ENCODE data around the gene MESD. TPM values are rescaled to one million over a fixed set of nuclear protein-coding genes. Genes with fewer than 3 reads are reported as not detected.
"Not testable (repeated sequence)": the region's sequence is repeated elsewhere in the genome, so short reads cannot be mapped to it uniquely, and the experiment has no call there.

The MESD gene
- total RNA-seq, 2 donors from 2014 or later = 22.0 to 28.4 TPM

DNA sequence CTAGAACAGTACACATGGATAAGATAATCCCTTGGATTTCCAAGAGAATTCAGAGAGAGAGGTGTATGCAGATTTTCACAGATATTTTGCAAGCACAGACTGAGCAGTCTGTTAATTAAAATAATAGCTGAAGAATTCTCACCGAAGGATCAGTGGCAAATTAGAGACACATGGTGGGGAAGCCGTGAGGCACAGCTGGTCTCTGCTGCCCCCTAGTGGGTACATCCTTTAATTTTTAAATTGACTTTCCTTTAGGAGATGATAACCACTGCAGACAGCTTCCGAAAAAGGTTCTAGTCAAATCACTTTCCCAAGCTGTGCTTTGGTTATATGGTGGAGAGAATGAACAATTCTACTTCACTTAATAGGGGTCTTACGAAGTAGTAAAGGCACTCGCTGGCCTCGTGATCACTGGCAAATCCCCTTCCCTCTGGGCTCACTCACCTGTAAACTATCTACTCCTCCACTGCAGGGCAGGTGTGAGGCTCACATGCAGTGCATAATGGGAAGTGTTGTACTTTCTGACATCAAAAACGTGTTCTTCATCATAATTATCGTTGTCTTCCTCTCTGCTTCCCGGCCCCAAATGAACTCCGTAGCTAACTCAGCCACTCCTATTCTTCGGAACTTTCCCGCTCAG lies 19.5 kb downstream of the MESD start:
- no peak overlapping the region for H3K4me3 Mint-ChIP-seq
- H3K9me3 Mint-ChIP-seq = no peaks in the 10 kb centered on the region
- peaks cover 15% of the 10 kb centered on the region for H3K4me1 Mint-ChIP-seq
- H3K36me3 Mint-ChIP-seq (ENCODE audit: low read depth) = peaks cover 73% of the 10 kb centered on the region
- H3K27ac Mint-ChIP-seq = peak overlapping the region; percentile 33
- H3K27me3 Mint-ChIP-seq = no peaks in the 10 kb centered on the region
- peak; percentile 65 for ATAC-seq (replicated peaks)

GRCh38 chr15:80969316-80969715 lies 20.3 kb downstream of the MESD start:
- Mint-ChIP-seq H3K27me3 (no peaks in the 10 kb centered on the region), H3K27ac (no peak overlapping the region), H3K36me3 (ENCODE audit: low read depth) (peaks cover 73% of the 10 kb centered on the region), H3K4me3 (no peak overlapping the region), H3K4me1 (peaks cover 15% of the 10 kb centered on the region), H3K9me3 (no peaks in the 10 kb centered on the region)
- ATAC-seq (replicated peaks) = no peak

DNA sequence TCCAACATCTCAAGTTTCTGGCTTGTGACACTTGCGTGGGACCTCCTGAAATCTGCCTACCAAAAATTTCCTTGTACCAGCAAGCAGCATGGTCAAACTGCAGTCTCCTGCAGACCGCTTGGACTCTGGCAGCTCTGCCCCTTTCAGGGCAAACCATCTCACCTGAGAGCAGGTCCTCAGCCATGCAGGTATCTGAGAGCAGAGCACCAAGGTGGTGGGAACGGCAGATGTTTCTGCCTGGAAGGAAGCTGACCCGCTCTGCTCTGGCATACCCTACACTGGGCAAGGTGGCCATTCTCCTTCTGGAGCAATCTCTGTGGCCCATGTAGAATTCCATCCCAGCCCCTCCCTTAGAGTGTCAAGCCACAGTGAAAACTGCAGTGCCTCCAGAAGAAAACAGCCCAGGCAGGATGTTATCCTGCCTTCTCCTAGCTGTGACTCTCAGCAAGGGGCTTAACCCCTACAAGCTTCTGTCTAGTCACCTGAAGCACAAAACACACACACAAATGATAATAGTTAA lies 21.6 kb downstream of the MESD start:
- no peaks in the 10 kb centered on the region for H3K27me3 Mint-ChIP-seq
- H3K9me3 Mint-ChIP-seq = no peaks in the 10 kb centered on the region
- H3K27ac Mint-ChIP-seq = no peak overlapping the region
- peaks cover 15% of the 10 kb centered on the region for H3K4me1 Mint-ChIP-seq
- ATAC-seq (replicated peaks) = no peak
- peaks cover 80% of the 10 kb centered on the region for H3K36me3 Mint-ChIP-seq (ENCODE audit: low read depth)
- no peak overlapping the region for H3K4me3 Mint-ChIP-seq

GRCh38 chr15:80967451-80967850 lies 22.2 kb downstream of the MESD start:
- ATAC-seq (replicated peaks) = no peak
- H3K36me3 Mint-ChIP-seq (ENCODE audit: low read depth) = peaks cover 83% of the 10 kb centered on the region

DNA sequence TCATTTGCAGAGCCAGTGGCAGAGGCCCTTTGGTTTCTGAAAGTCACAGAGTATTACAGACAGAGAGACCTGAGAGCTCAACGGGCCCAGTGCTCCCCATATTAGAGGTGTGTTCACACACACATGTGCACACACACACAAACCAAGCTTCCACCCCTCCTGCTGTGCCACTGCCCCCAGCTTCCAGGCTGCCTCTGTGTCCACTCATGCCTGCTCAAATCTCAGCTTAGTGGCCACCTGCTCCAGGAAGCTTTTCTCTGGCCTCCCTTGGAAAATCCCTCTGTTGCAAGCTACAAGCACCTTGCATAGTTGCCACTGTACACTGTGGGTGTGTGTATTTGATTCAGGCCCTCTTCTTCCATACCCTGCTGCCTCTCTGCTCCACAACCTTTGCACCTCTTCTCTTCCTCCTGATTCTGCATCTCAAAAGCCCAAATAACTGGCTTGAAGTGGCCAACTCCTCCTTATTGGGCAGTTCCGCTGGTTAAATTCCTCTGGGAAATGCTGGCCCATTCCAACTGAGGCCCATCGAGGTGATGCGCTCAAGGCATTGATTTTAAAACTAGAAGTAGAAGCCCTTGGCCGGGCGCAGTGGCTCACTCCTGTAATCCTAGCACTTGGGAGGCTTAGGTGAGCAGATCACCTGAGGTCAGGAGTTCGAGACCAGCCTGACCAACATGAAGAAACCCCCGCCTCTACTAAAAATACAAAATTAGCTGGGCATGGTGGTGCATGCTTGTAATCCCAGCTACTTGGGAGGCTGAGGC lies 23.0 kb downstream of the MESD start:
- Mint-ChIP-seq H3K27ac (no peak overlapping the region), H3K9me3 (no peaks in the 10 kb centered on the region), H3K4me1 (peaks cover 28% of the 10 kb centered on the region), H3K27me3 (no peaks in the 10 kb centered on the region), H3K4me3 (no peak overlapping the region), H3K36me3 (ENCODE audit: low read depth) (peaks cover 79% of the 10 kb centered on the region)
- ATAC-seq (replicated peaks) = no peak

More at GRCh38 chr15:80967451-80967850, 22.2 kb downstream of the MESD start:
- Mint-ChIP-seq H3K4me3 (no peak overlapping the region), H3K27ac (no peak overlapping the region), H3K4me1 (peaks cover 19% of the 10 kb centered on the region), H3K27me3 (no peaks in the 10 kb centered on the region), H3K9me3 (no peaks in the 10 kb centered on the region)

DNA sequence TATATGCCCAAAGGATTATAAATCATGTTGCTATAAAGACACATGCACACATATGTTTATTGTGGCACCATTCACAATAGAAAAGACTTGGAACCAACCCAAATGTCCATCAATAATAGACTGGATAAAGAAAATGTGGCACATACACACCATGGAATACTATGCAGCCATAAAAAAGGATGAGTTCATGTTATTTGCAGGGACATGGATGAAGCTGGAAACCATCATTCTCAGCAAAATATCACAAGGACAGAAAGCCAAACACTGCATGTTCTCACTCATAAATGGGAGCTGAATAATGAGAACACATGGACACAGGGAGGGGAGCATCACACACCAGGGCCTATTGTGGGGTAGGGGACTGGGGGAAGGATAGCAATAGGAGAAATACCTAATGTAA lies 24.2 kb downstream of the MESD start:
- Mint-ChIP-seq H3K4me1 (peaks cover 22% of the 10 kb centered on the region), H3K36me3 (ENCODE audit: low read depth) (peaks cover 83% of the 10 kb centered on the region)
- H3K27me3 Mint-ChIP-seq; H3K9me3 Mint-ChIP-seq; H3K27ac Mint-ChIP-seq; H3K4me3 Mint-ChIP-seq; ATAC-seq (replicated peaks): not testable (repeated sequence)

DNA sequence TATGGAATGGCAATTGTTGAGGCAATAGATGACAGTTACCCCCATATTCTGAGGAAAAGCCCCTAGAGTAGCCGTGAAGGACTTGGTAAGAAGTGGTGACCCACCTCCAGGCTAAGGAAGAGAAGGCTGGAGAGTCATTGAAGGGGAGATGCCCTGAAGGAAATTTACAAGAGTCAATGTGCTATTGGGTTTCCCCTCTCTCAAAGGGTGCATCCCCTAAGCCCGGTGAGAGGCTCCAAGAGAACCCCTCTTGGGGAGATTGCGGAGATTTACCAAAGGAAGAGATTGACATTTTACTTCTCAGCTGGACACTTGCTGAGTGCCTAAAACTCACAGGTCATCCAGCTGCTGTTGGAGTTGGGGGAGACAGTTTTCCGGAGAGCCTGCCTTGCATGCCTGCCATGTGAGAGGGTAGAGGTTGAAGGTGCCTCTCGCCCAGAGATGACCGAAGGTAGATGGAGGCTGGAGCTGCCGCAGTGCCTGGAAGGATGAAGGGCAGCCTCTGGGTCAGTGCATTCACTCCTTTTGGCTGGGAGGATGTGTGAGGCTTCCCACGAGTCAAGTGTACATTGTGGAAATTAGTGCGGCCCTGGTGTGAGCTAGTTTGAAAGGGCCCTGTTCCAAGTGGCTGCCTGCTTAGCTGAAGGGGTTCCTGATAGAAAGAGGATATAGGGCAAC lies 30.7 kb downstream of the MESD start:
- peaks cover 67% of the 10 kb centered on the region for H3K36me3 Mint-ChIP-seq (ENCODE audit: low read depth)
- no peak overlapping the region for H3K4me3 Mint-ChIP-seq
- no peaks in the 10 kb centered on the region for H3K9me3 Mint-ChIP-seq
- H3K4me1 Mint-ChIP-seq = peaks cover 30% of the 10 kb centered on the region
- ATAC-seq (replicated peaks) = no peak
- no peaks in the 10 kb centered on the region for H3K27me3 Mint-ChIP-seq
- H3K27ac Mint-ChIP-seq = no peak overlapping the region

DNA sequence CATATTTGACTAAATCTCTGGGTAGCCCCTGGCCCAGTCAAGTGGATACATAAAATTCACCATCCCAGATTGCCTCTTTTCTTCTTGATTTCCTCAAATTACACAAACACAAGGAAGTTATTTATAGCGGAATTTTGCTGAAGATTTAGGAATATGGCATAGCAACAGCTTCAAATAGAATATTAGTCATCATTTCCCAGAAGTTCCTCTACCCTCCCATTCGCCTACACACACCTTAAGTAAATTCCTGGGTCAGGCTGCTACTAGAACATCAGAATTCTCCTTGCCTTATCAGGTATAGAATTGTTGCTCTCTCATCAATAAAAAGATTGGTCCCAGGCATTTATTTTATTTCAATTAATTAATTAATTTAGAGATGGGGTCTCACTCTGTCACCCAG lies 31.6 kb downstream of the MESD start:
- H3K9me3 Mint-ChIP-seq = no peaks in the 10 kb centered on the region
- no peak for ATAC-seq (replicated peaks)
- no peaks in the 10 kb centered on the region for H3K27me3 Mint-ChIP-seq
- H3K27ac Mint-ChIP-seq = no peak overlapping the region
- H3K4me1 Mint-ChIP-seq = peaks cover 30% of the 10 kb centered on the region
- H3K36me3 Mint-ChIP-seq (ENCODE audit: low read depth) = peaks cover 64% of the 10 kb centered on the region
- no peak overlapping the region for H3K4me3 Mint-ChIP-seq

- Mint-ChIP-seq H3K27ac (no peak overlapping the region), H3K9me3 (no peaks in the 10 kb centered on the region), H3K4me1 (peaks cover 31% of the 10 kb centered on the region), H3K36me3 (ENCODE audit: low read depth) (peaks cover 64% of the 10 kb centered on the region), H3K27me3 (no peaks in the 10 kb centered on the region), H3K4me3 (no peak overlapping the region)
- no peak for ATAC-seq (replicated peaks)
Measured at GRCh38 chr15:80957556-80957955, 32.1 kb downstream of the MESD start.

- not testable (repeated sequence) for H3K9me3 Mint-ChIP-seq, H3K27ac Mint-ChIP-seq, H3K27me3 Mint-ChIP-seq, H3K4me3 Mint-ChIP-seq
- Mint-ChIP-seq H3K4me1 (peaks cover 23% of the 10 kb centered on the region), H3K36me3 (ENCODE audit: low read depth) (peaks cover 67% of the 10 kb centered on the region)
- peak; percentile 99 for ATAC-seq (replicated peaks)
Measured at GRCh38 chr15:80955571-80956452, 33.8 kb downstream of the MESD start.

GRCh38 chr15:80953953-80954778 lies 35.5 kb downstream of the MESD start:
- peaks cover 65% of the 10 kb centered on the region for H3K36me3 Mint-ChIP-seq (ENCODE audit: low read depth)
- H3K4me1 Mint-ChIP-seq = peaks cover 23% of the 10 kb centered on the region
- no peak for ATAC-seq (replicated peaks)
- no peak overlapping the region for H3K4me3 Mint-ChIP-seq
- H3K27ac Mint-ChIP-seq = no peak overlapping the region
- no peaks in the 10 kb centered on the region for H3K27me3 Mint-ChIP-seq
- no peaks in the 10 kb centered on the region for H3K9me3 Mint-ChIP-seq

DNA sequence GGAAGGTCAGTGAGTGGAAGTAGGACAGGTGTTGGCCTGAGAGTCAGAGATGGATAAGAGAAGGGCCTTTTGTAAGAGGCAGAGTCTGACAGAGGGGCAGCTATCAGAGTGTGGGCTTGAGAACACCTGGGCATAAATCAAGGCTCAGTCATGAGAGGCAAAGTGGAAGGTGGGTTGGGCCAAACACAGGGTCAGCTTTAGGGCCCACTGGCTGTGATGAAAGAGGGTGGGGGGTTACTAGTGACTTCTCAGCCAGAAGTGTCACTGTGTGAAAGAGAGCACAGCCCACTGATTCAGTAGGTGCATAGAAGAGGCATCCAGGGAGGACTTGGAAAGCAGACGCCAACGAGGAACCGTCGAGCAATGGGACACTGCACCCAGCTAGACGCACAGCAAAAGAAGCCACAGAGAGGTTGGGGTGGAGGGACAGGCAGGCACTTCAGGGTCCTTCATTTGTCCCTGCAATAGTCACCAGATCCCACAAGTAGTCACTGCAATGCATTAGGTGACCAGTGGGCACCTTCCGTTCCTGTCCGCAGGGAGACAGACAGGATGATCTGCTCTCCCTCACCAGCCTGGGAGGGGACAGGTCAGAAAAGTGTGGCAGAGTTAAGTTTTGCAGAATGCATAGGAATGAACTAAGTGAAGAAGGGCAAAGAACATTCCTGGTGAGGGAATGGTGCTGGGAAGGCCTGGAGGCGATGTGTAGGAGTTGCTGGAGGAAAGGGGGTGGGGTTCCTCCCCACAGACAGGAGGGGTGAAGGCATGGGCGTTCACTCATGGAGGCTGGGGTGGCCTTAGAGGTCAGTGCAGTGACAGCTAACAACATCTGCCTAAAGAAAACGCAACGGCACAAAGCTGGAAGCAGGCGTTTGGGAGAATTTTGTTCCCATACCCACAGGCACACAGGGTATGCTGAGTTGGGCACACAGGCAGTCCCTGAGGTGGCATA lies 36.3 kb downstream of the MESD start:
- Mint-ChIP-seq H3K27me3 (no peaks in the 10 kb centered on the region), H3K4me3 (no peak overlapping the region), H3K4me1 (peaks cover 19% of the 10 kb centered on the region), H3K9me3 (no peaks in the 10 kb centered on the region), H3K27ac (peak overlapping the region; percentile 67), H3K36me3 (ENCODE audit: low read depth) (peaks cover 66% of the 10 kb centered on the region)
- ATAC-seq (replicated peaks) = no peak
